Mucosa of descending colon (tissue), 3 donors: ENCODE results near the gene RAC3. TPM values are rescaled to one million over a fixed set of nuclear protein-coding genes. Genes with fewer than 3 reads are reported as not detected.

Experiments
- ATAC-seq: fragments of 200-7000 bp; cut with Tn5 transposase; one replicate; pipeline ENCODE4 v1.9.1; 2020; ENCODE audit warnings: mild to moderate bottlenecking, moderate library complexity
- DNase-seq, 3 donors: peaks; one replicate each; pipeline ENCODE4 v3.0.0-alpha.2; 2020
- H3K36me3 ChIP-seq: fragments of 200-600 bp; one replicate; pipeline ENCODE4 v1.8.0; 2021; ENCODE audit warnings: low read depth, mild to moderate bottlenecking
- H3K4me1 ChIP-seq: fragments of 200-600 bp; one replicate; pipeline ENCODE4 v1.8.0; 2021; ENCODE audit warnings: low read depth, mild to moderate bottlenecking
- H3K4me3 ChIP-seq: fragments of 200-600 bp; one replicate; pipeline ENCODE4 v1.8.0; 2021; ENCODE audit warnings: mild to moderate bottlenecking
- H3K9me3 ChIP-seq: fragments of 200-600 bp; one replicate; pipeline ENCODE4 v1.8.0; 2021; ENCODE audit warnings: mild to moderate bottlenecking
- CTCF ChIP-seq: fragments of 200-600 bp; IDR thresholded peaks from one replicate; pipeline ENCODE4 v1.8.0; 2022; ENCODE audit warnings: antibody characterized with exemption, mild to moderate bottlenecking
- intact Hi-C, 2 donors: fragments of 100-400 bp; cut with DNase I in 1 of 2; cut with micrococcal nuclease in 1 of 2; formaldehyde crosslinking; loops; one replicate each; pipeline versions ENCODE4 v1.11.0 to v1.11.1; 2022; cut with DNase I, micrococcal nuclease
- total RNA-seq, 3 donors: library from RNA; stranded (reverse); fragmentation: NEBNext Ultra II Directional in 2 of 3; extraction: Animal tissue kit (Norgen Biotek cat#: 25700) in 2 of 3; gene quantifications; one replicate each; pipeline versions ENCODE4 v1.2.1 to v1.2.4, GENCODE V29; 2021 to 2023
- donor health status: DM: no; HTN: no; CAD: no; lungs with moderate emphysema.
- donor health status: DM: no; HTN: no; CAD: no.
- donor health status: DM: no; HTN: yes; CAD: no.

RAC3 gene
- total RNA-seq, 3 donors from 2014 or later, result 3.4 to 6.2 (median 4.2) TPM

- DNase-seq (no peak), ATAC-seq (no peak)
- intact Hi-C loops, result no loop called here
- H3K4me1 ChIP-seq, result no peaks in the 10 kb centered on the region
- no peak overlapping the region for H3K4me3 ChIP-seq
- no peaks in the 10 kb centered on the region for H3K36me3 ChIP-seq
- no peak for TF ChIP-seq CTCF
- no peaks in the 10 kb centered on the region for H3K9me3 ChIP-seq
Measured at GRCh38 chr17:82005701-82006348, 25.7 kb upstream of the RAC3 start.

GRCh38 chr17:82006468-82007227 is 24.8 kb upstream of the RAC3 start:
- Histone ChIP-seq H3K4me1 (no peaks in the 10 kb centered on the region), H3K4me3 (no peak overlapping the region), H3K36me3 (no peaks in the 10 kb centered on the region), H3K9me3 (no peaks in the 10 kb centered on the region)
- intact Hi-C loops, result no loop called here
- TF ChIP-seq CTCF, result no peak
- ATAC-seq (no peak), DNase-seq (no peak)

- no peaks in the 10 kb centered on the region for H3K4me1 ChIP-seq
Measured at GRCh38 chr17:82007228-82007494, 24.3 kb upstream of the RAC3 start.

GRCh38 chr17:82007495-82008257 is 23.8 kb upstream of the RAC3 start:
- no peak for DNase-seq
- TF ChIP-seq CTCF, result no peak
- Histone ChIP-seq H3K9me3 (no peaks in the 10 kb centered on the region), H3K4me3 (no peak overlapping the region), H3K36me3 (no peaks in the 10 kb centered on the region), H3K4me1 (no peaks in the 10 kb centered on the region)
- intact Hi-C loops, result no loop called here
- no peak for ATAC-seq

More at GRCh38 chr17:82007228-82007494, 24.3 kb upstream of the RAC3 start:
- intact Hi-C loops, result no loop called here
- no peak for ATAC-seq
- no peak for DNase-seq
- TF ChIP-seq CTCF, result no peak
- Histone ChIP-seq H3K9me3 (no peaks in the 10 kb centered on the region), H3K4me3 (no peak overlapping the region), H3K36me3 (no peaks in the 10 kb centered on the region)

GRCh38 chr17:82008258-82008940 is 23.1 kb upstream of the RAC3 start:
- no peak for TF ChIP-seq CTCF
- intact Hi-C loops, result no loop called here
- H3K9me3 ChIP-seq, result no peaks in the 10 kb centered on the region
- DNase-seq, result no peak
- H3K36me3 ChIP-seq, result no peaks in the 10 kb centered on the region
- H3K4me3 ChIP-seq, result no peak overlapping the region
- no peaks in the 10 kb centered on the region for H3K4me1 ChIP-seq
- ATAC-seq, result no peak
